Tibial artery (tissue), 4 donors: ENCODE measurements around the gene STK26.
"Not testable (repeated sequence)": the region's sequence is repeated elsewhere in the genome, so short reads cannot be mapped to it uniquely, and the experiment has no call there.

Experiments used
- DNase-seq, 2 donors: peaks; one replicate each; pipeline ENCODE4 v3.0.0-alpha.2; 2019
- H3K27ac ChIP-seq, 2 donors: fragments of 200-600 bp; sonication (generic) in 1 of 2; 1 replicate in 1 of 2; 2 replicates in 1 of 2; pipeline ENCODE4 v1.5.1; 2018 to 2019; ENCODE audit warnings: mild to moderate bottlenecking in 1 of 2
- H3K27me3 ChIP-seq, 2 donors: fragments of 200-600 bp; sonication (generic) in 1 of 2; one replicate each; pipeline versions ENCODE4 v1.5.1 to v1.6.0; 2016 to 2019
- H3K36me3 ChIP-seq, 3 donors: fragments of 200-600 bp; sonication (generic) in 2 of 3; one replicate each; pipeline ENCODE4 v1.5.1; 2016 to 2019; ENCODE audit warnings: mild to moderate bottlenecking in 2 of 3
- H3K4me1 ChIP-seq, 4 donors: fragments of 200-600 bp; sonication (generic) in 2 of 4; 1 replicate in 3 of 4; 2 replicates in 1 of 4; pipeline ENCODE4 v1.5.1; 2016 to 2019
- H3K4me3 ChIP-seq, 2 donors: fragments of 200-600 bp; sonication (generic) in 1 of 2; 1 replicate in 1 of 2; 2 replicates in 1 of 2; pipeline ENCODE4 v1.5.1; 2018 to 2019; ENCODE audit warnings: mild to moderate bottlenecking in 2 of 2
- H3K9me3 ChIP-seq, 3 donors: fragments of 200-600 bp; sonication (generic) in 1 of 3; one replicate each; pipeline ENCODE4 v1.5.1; 2016 to 2019
- CTCF ChIP-seq, 2 experiments: fragments of 200-600 bp in 1 of 2; fragments of 450-650 bp in 1 of 2; IDR thresholded peaks; one replicate each; pipeline ENCODE4 v1.5.1; 2017 to 2019; ENCODE audit warnings: antibody characterized with exemption in 2 of 2, mild to moderate bottlenecking in 1 of 2, moderate library complexity in 1 of 2
- intact Hi-C: fragments of 100-400 bp; cut with DNase I; formaldehyde crosslinking; loops from one replicate; pipeline ENCODE4 v1.15.0; 2023; ENCODE audit warnings: low total_unique reads

Gene STK26

GRCh38 chrX:132040066-132040465 is 17.0 kb downstream of the STK26 start:
- H3K4me1 ChIP-seq = no peaks in the 10 kb centered on the region
- TF ChIP-seq CTCF (IDR thresholded peaks at IDR 0.05) = no peak
- H3K27me3 ChIP-seq = no peaks in the 10 kb centered on the region
- no peaks in the 10 kb centered on the region for H3K9me3 ChIP-seq
- H3K4me3 ChIP-seq = no peak overlapping the region
- H3K36me3 ChIP-seq = no peaks in the 10 kb centered on the region
- H3K27ac ChIP-seq = no peak overlapping the region
- intact Hi-C loops = no loop called here
- no peak for DNase-seq

- no peak for TF ChIP-seq CTCF (IDR thresholded peaks at IDR 0.05)
- intact Hi-C loops = no loop called here
- Histone ChIP-seq H3K36me3 (no peaks in the 10 kb centered on the region), H3K27me3 (no peaks in the 10 kb centered on the region), H3K27ac (no peak overlapping the region), H3K4me1 (no peaks in the 10 kb centered on the region), H3K9me3 (no peaks in the 10 kb centered on the region), H3K4me3 (no peak overlapping the region)
- DNase-seq = no peak
These were observed 17.9 kb downstream of the STK26 start for GRCh38 chrX:132041015-132041414.

- no peaks in the 10 kb centered on the region for H3K4me1 ChIP-seq
- H3K27me3 ChIP-seq = no peaks in the 10 kb centered on the region
- TF ChIP-seq CTCF (IDR thresholded peaks at IDR 0.05) = no peak
- no peaks in the 10 kb centered on the region for H3K36me3 ChIP-seq
- H3K27ac ChIP-seq = no peak overlapping the region
- intact Hi-C loops = no loop called here
- no peak for DNase-seq
- H3K9me3 ChIP-seq = no peaks in the 10 kb centered on the region
- no peak overlapping the region for H3K4me3 ChIP-seq
These were observed 20.9 kb downstream of the STK26 start for GRCh38 chrX:132043977-132044376.

- H3K9me3 ChIP-seq = no peaks in the 10 kb centered on the region
- H3K27me3 ChIP-seq = no peaks in the 10 kb centered on the region
- intact Hi-C loops = no loop called here
- no peak for TF ChIP-seq CTCF (IDR thresholded peaks at IDR 0.05)
- no peaks in the 10 kb centered on the region for H3K36me3 ChIP-seq
- no peak for DNase-seq
- H3K27ac ChIP-seq = no peak overlapping the region
- no peaks in the 10 kb centered on the region for H3K4me1 ChIP-seq
- H3K4me3 ChIP-seq = no peak overlapping the region
These were observed 21.9 kb downstream of the STK26 start for GRCh38 chrX:132044953-132045352.

- Histone ChIP-seq H3K4me1 (no peaks in the 10 kb centered on the region), H3K36me3 (no peaks in the 10 kb centered on the region), H3K27ac (no peak overlapping the region), H3K4me3 (no peak overlapping the region), H3K27me3 (no peaks in the 10 kb centered on the region), H3K9me3 (no peaks in the 10 kb centered on the region)
- TF ChIP-seq CTCF (IDR thresholded peaks at IDR 0.05) = no peak
- DNase-seq = no peak
- intact Hi-C loops = no loop called here
These were observed 22.4 kb downstream of the STK26 start for GRCh38 chrX:132045456-132045855.

- H3K36me3 ChIP-seq = no peaks in the 10 kb centered on the region
- no peaks in the 10 kb centered on the region for H3K9me3 ChIP-seq
- H3K27ac ChIP-seq = no peak overlapping the region
- no peaks in the 10 kb centered on the region for H3K4me1 ChIP-seq
- no peak for DNase-seq
- no peak for TF ChIP-seq CTCF (IDR thresholded peaks at IDR 0.05)
- H3K4me3 ChIP-seq = no peak overlapping the region
- H3K27me3 ChIP-seq = no peaks in the 10 kb centered on the region
- intact Hi-C loops = no loop called here
These were observed 23.4 kb downstream of the STK26 start for GRCh38 chrX:132046533-132046932.

GRCh38 chrX:132051778-132052177 is 28.7 kb downstream of the STK26 start:
- H3K36me3 ChIP-seq, H3K9me3 ChIP-seq, intact Hi-C loops, H3K27me3 ChIP-seq, H3K27ac ChIP-seq, H3K4me3 ChIP-seq, DNase-seq, H3K4me1 ChIP-seq: not testable (repeated sequence)
